HepG2 (cell line): ENCODE measurements around the gene CHCT1. TPM values are rescaled to one million over a fixed set of nuclear protein-coding genes. Genes with fewer than 3 reads are reported as not detected.

Experiments
- ADNP ChIP-seq: sonication (generic); formaldehyde crosslinking; IDR thresholded peaks from 2 replicates; pipeline ENCODE4 v1.4.0; 2020; ENCODE audit warnings: missing genetic modification reagents
- ATF7 ChIP-seq, 2 experiments: fragments of 450-650 bp in 1 of 2; sonication (generic) in 1 of 2; formaldehyde crosslinking in 1 of 2; IDR thresholded peaks; 2 replicates each; pipeline versions ENCODE4 v1.4.0 to v1.6.1; 2016 to 2020; ENCODE audit warnings: antibody characterized with exemption in 1 of 2, mild to moderate bottlenecking in 1 of 2, missing genetic modification reagents in 1 of 2
- DNMT1 ChIP-seq: sonication (generic); formaldehyde crosslinking; IDR thresholded peaks from 2 replicates; pipeline ENCODE4 v1.5.1; 2020; ENCODE audit warnings: mild to moderate bottlenecking, missing genetic modification reagents
- GATAD1 ChIP-seq: IDR thresholded peaks from 2 replicates; pipeline ENCODE4 v1.6.1; 2016; ENCODE audit warnings: missing genetic modification reagents, missing compliant biosample characterization
- GTF2F1 ChIP-seq: fragments of 150-350 bp; IDR thresholded peaks from 2 replicates; pipeline ENCODE4 v1.6.1; 2014; ENCODE audit warnings: low read length
- HNF1B ChIP-seq: sonication (generic); formaldehyde crosslinking; IDR thresholded peaks from 2 replicates; pipeline ENCODE4 v1.5.1; 2020; ENCODE audit warnings: mild to moderate bottlenecking, moderate library complexity, missing genetic modification reagents
- KDM5A ChIP-seq: fragments of 200-600 bp; sonication (generic); IDR thresholded peaks from 2 replicates; pipeline ENCODE4 v1.7.0; 2018; ENCODE audit warnings: antibody characterized with exemption, mild to moderate bottlenecking, low read length, borderline replicate concordance
- KLF15 ChIP-seq: sonication (generic); formaldehyde crosslinking; IDR thresholded peaks from 2 replicates; pipeline ENCODE4 v1.8.1; 2023; ENCODE audit warnings: borderline replicate concordance, mild to moderate bottlenecking, inconsistent platforms, missing genetic modification reagents, mixed read lengths
- POLR2AphosphoS5 ChIP-seq: IDR thresholded peaks from 2 replicates; pipeline ENCODE4 v1.6.1; 2012; ENCODE audit warnings: low read depth, low read length
- PTBP1 ChIP-seq: fragments of 200-400 bp; formaldehyde crosslinking; IDR thresholded peaks from 2 replicates; pipeline ENCODE4 v1.6.1; 2018; ENCODE audit warnings: low read length, low read depth; ENCODE audit not compliant: poor library complexity, severe bottlenecking
- SMAD1 ChIP-seq: sonication (generic); formaldehyde crosslinking; IDR thresholded peaks from 2 replicates; pipeline ENCODE4 v1.4.0; 2020; ENCODE audit warnings: missing genetic modification reagents, low read depth, mild to moderate bottlenecking, borderline replicate concordance
- TIGD3 ChIP-seq: sonication (generic); formaldehyde crosslinking; IDR thresholded peaks from 2 replicates; pipeline ENCODE4 v1.5.1; 2020; ENCODE audit warnings: mild to moderate bottlenecking, missing genetic modification reagents, borderline replicate concordance
- ZFYVE20 ChIP-seq: sonication (generic); formaldehyde crosslinking; IDR thresholded peaks from 2 replicates; pipeline ENCODE4 v1.8.0; 2023; ENCODE audit warnings: low read depth, mild to moderate bottlenecking, moderate library complexity, missing genetic modification reagents, borderline replicate concordance
- ZNF20 ChIP-seq: sonication (generic); formaldehyde crosslinking; IDR thresholded peaks from 2 replicates; pipeline ENCODE4 v1.4.0; 2020; ENCODE audit warnings: mild to moderate bottlenecking, moderate library complexity, missing genetic modification reagents
- ZNF232 ChIP-seq: sonication (generic); formaldehyde crosslinking; IDR thresholded peaks from 2 replicates; pipeline ENCODE4 v1.4.0; 2020; ENCODE audit warnings: missing genetic modification reagents, borderline replicate concordance
- ZNF234 ChIP-seq: sonication (generic); formaldehyde crosslinking; conservative IDR thresholded peaks from 2 replicates; pipeline ENCODE4 v1.5.1; 2020; ENCODE audit warnings: mild to moderate bottlenecking, missing genetic modification reagents
- ZNF292 ChIP-seq: sonication (generic); formaldehyde crosslinking; IDR thresholded peaks from 2 replicates; pipeline ENCODE4 v1.8.1; 2022; ENCODE audit warnings: mild to moderate bottlenecking, low read depth, missing genetic modification reagents, borderline replicate concordance
- ZNF557 ChIP-seq: sonication (generic); formaldehyde crosslinking; IDR thresholded peaks from 2 replicates; pipeline ENCODE4 v1.4.0; 2020; ENCODE audit warnings: missing genetic modification reagents
- ZNF709 ChIP-seq: sonication (generic); formaldehyde crosslinking; IDR thresholded peaks from 2 replicates; pipeline ENCODE4 v1.5.0; 2020; ENCODE audit warnings: mild to moderate bottlenecking, missing genetic modification reagents
- ZNF720 ChIP-seq: sonication (generic); formaldehyde crosslinking; IDR thresholded peaks from 2 replicates; pipeline ENCODE4 v1.4.0; 2020; ENCODE audit warnings: missing genetic modification reagents
- polyA plus RNA-seq, 8 experiments: library from polyadenylated mRNA; depleted of rRNA in 3 of 8; stranded (reverse) in 7 of 8; unstranded in 1 of 8; fragments of >200 nt; fragmentation: Illumina TruSeq in 4 of 8; extraction: Trizol in 4 of 8; gene quantifications; 2 replicates each; pipeline versions ENCODE4 v1.2.1 to v1.2.3, GENCODE V29; 2011 to 2016; ENCODE audit warnings: low read depth in 4 of 8, missing spikeins in 1 of 8, mixed read lengths in 1 of 8; ENCODE audit not compliant: insufficient read depth in 1 of 8
- total RNA-seq, 5 experiments: library from RNA; depleted of rRNA; stranded (reverse); fragments of >200 nt; fragmentation: Illumina TruSeq; extraction: Trizol; gene quantifications; 2 replicates each; pipeline ENCODE4 v1.2.3, GENCODE V29; 2016; ENCODE audit warnings: low read depth in 1 of 5
- TF ChIP-seq, protein P1 (sequence below): sonication (generic); formaldehyde crosslinking; IDR thresholded peaks from 2 replicates; pipeline ENCODE4 v1.5.0; 2020; ENCODE audit warnings: mild to moderate bottlenecking, missing genetic modification reagents
- TF ChIP-seq, protein P2 (sequence below): sonication (generic); formaldehyde crosslinking; IDR thresholded peaks from 2 replicates; pipeline ENCODE4 v1.8.1; 2022; ENCODE audit warnings: mild to moderate bottlenecking, missing genetic modification reagents
- TF ChIP-seq, protein P3 (sequence below): sonication (generic); formaldehyde crosslinking; IDR thresholded peaks from 2 replicates; pipeline ENCODE4 v1.4.0; 2020; ENCODE audit warnings: mild to moderate bottlenecking, low read depth, missing genetic modification reagents

CHCT1 gene
- total and polyA plus RNA-seq, 2 of the 13 experiments (the other 11 are each of a cell fraction or from before 2014, with no cell fraction given), result not detected

DNA sequence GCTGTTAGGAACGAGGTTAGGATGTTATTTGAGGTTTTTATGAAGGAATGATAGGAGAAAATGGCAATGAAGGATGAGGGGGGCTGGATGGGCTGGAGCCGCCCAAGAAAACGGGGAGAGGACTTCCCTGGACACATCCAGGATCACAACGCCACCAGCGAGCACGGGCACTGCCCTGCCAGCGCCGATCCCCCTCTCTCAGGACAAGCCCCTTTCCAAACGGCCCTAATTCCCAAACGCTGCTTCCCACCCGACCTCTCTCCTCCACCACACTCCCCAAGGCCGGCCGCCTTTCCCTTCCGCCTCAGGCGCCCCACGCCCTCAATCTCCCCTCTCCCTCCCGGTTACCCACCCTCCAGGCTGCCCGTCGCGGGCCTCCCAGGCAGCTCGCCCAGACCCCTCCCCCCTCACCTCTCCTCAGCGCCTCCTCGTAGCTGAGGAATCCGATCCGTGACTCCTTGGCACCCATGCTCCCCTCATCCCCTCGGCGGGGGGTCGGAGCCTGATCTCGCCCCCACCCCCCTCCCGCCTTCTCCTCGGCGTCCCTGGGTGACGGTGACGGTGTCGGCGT is 30.7 kb upstream of the CHCT1 start (continued):
- TF ChIP-seq, protein P1, sequence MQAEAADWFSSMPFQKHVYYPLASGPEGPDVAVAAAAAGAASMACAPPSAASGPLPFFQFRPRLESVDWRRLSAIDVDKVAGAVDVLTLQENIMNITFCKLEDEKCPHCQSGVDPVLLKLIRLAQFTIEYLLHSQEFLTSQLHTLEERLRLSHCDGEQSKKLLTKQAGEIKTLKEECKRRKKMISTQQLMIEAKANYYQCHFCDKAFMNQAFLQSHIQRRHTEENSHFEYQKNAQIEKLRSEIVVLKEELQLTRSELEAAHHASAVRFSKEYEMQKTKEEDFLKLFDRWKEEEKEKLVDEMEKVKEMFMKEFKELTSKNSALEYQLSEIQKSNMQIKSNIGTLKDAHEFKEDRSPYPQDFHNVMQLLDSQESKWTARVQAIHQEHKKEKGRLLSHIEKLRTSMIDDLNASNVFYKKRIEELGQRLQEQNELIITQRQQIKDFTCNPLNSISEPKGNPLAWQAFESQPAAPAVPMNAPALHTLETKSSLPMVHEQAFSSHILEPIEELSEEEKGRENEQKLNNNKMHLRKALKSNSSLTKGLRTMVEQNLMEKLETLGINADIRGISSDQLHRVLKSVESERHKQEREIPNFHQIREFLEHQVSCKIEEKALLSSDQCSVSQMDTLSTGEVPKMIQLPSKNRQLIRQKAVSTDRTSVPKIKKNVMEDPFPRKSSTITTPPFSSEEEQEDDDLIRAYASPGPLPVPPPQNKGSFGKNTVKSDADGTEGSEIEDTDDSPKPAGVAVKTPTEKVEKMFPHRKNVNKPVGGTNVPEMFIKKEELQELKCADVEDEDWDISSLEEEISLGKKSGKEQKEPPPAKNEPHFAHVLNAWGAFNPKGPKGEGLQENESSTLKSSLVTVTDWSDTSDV, result no peak
- TF ChIP-seq GTF2F1 (no peak), ZNF292 (peak; percentile 75), HNF1B (CRISPR knock-in tag) (no peak), ZNF557 (CRISPR knock-in tag) (no peak), ZFYVE20 (CRISPR knock-in tag) (no peak), ZNF20 (CRISPR knock-in tag) (no peak), POLR2AphosphoS5 (no peak), SMAD1 (CRISPR knock-in tag) (0 out of 2 replicates have a peak, but pooled peaks have one; percentile 12), GATAD1 (no peak), PTBP1 (no peak), ZNF232 (CRISPR knock-in tag) (no peak), ADNP (no peak), DNMT1 (CRISPR knock-in tag) (no peak), KLF15 (CRISPR knock-in tag) (no peak), TIGD3 (CRISPR knock-in tag) (no peak), ZNF709 (CRISPR knock-in tag) (peak; percentile 44; the same call in 1 of the 2 replicates), ZNF234 (CRISPR knock-in tag) (no peak), KDM5A (peak; percentile 78; the same call in 1 of the 2 replicates), ZNF720 (CRISPR knock-in tag) (0 out of 2 replicates have a peak, but pooled peaks have one; percentile 12), ATF7 (IDR thresholded peaks at IDR 0.05) (no peak), ATF7 (CRISPR knock-in tag; IDR thresholded peaks at IDR 0.05) (no peak)
- TF ChIP-seq, protein P2, sequence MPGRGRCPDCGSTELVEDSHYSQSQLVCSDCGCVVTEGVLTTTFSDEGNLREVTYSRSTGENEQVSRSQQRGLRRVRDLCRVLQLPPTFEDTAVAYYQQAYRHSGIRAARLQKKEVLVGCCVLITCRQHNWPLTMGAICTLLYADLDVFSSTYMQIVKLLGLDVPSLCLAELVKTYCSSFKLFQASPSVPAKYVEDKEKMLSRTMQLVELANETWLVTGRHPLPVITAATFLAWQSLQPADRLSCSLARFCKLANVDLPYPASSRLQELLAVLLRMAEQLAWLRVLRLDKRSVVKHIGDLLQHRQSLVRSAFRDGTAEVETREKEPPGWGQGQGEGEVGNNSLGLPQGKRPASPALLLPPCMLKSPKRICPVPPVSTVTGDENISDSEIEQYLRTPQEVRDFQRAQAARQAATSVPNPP, result no peak
- TF ChIP-seq, protein P3, sequence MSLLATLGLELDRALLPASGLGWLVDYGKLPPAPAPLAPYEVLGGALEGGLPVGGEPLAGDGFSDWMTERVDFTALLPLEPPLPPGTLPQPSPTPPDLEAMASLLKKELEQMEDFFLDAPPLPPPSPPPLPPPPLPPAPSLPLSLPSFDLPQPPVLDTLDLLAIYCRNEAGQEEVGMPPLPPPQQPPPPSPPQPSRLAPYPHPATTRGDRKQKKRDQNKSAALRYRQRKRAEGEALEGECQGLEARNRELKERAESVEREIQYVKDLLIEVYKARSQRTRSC, result 0 out of 2 replicates have a peak, but pooled peaks have one; percentile 73
